Heart left ventricle (tissue), 13 donors: Measurements from ENCODE around the gene HIVEP2.

Experiments used
- CTCF ChIP-seq, 12 donors: fragments of 200-600 bp; sonication (generic) in 4 of 12; IDR thresholded peaks; one replicate each; pipeline versions ENCODE4 v1.5.0 to v1.8.0; 2018 to 2022; ENCODE audit warnings: antibody characterized with exemption in 12 of 12, mild to moderate bottlenecking in 5 of 12
- POLR2A ChIP-seq, 2 donors: fragments of 450-650 bp; IDR thresholded peaks; one replicate each; pipeline ENCODE4 v1.6.1; 2017; ENCODE audit warnings: antibody characterized with exemption in 2 of 2, mild to moderate bottlenecking in 2 of 2, moderate library complexity in 2 of 2
- donor health status: ischemic (EF 13 %, LVEDD 7.1; RV severe dilation, severe dysfunction).
- donor health status: DM: no; HTN: yes; CAD: no.
- donor health status: DM: no; HTN: no; CAD: no.
- donor health status: ischemic (EF 25% LVEDD 6.9; RV normal size, moderate dysfunction).
- donor health status: ischemic (EF 25% LVEDD 5.7; RV mildly dilated, moderate dysfunction).
- donor health status: ischemic (EF 35%, LVEDD 5.7; RV mildly dilated, moderate dysfunction).
- donor health status: nonischemic (EF 11% LVEDD 7.7; RV severe dilation, severe dysfunction).
- donor health status: DM: yes; HTN: yes; CAD: no.
- donor health status: PGD.
- donor health status: ischemic (EF 29% LVEDD 5.4; RV normal size, mild dysfunction).
- donor health status: nonischemic (EF 23%, LVEDD 6.1; RV moderate dilation, normal function).

- TF ChIP-seq CTCF (IDR thresholded peaks at IDR 0.05) (no peak), POLR2A (IDR thresholded peaks at IDR 0.05) (no peak)
Observed at GRCh38 chr6:142750998-142751397, 194.0 kb downstream of the HIVEP2 start.
